Fibroblast of upper back skin (primary cell): Measurements from ENCODE around the gene SMTNL2.
"Not testable (repeated sequence)": the region's sequence is repeated elsewhere in the genome, so short reads cannot be mapped to it uniquely, and the experiment has no call there.

Experiments used
- DNase-seq: peaks from one replicate; pipeline ENCODE4 v3.0.0-alpha.2; 2013

SMTNL2 gene

DNA sequence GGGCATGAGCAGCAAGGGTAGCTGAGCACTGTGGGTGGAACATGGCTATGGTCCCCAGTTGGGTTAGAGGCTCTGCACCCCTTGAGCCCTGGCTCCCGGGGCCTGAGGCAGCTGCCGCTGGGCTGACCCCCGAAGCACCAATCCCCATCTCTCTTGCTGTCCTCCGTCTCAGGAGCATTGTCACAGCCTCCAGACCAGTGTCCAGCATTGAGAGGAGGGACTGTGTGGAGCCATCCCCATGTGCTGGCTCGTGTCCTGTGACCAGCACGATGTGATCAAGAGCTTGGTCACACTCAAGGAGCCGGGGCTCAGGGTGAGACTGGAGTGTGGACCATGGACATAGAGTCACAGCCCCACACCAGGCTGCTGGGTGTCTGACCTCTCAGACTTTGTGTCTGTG is 2.9 kb downstream of the SMTNL2 start:
- no peak for DNase-seq

- DNase-seq = no peak
Observed at GRCh38 chr17:4587803-4588202, 3.5 kb downstream of the SMTNL2 start.

DNA sequence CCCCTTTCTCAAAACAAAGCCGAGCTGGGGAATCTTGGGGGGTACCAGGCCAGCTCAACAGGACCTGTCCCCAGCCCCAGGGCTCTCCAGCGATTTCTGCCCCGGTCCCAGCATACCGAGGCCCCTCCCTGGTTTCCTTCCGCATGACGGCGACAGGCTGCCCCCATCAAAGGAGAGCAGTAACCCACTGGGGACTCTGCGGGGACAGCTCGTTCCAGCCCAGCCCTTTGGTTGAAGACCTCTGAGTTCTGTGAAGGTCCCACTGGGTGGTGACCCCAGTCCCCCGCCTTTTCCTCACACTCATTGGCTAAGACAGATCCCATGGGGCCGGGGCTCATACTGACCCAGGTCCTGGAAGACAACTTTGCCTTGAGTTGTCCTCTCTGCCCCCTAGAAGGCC is 4.1 kb downstream of the SMTNL2 start:
- no peak for DNase-seq

DNA sequence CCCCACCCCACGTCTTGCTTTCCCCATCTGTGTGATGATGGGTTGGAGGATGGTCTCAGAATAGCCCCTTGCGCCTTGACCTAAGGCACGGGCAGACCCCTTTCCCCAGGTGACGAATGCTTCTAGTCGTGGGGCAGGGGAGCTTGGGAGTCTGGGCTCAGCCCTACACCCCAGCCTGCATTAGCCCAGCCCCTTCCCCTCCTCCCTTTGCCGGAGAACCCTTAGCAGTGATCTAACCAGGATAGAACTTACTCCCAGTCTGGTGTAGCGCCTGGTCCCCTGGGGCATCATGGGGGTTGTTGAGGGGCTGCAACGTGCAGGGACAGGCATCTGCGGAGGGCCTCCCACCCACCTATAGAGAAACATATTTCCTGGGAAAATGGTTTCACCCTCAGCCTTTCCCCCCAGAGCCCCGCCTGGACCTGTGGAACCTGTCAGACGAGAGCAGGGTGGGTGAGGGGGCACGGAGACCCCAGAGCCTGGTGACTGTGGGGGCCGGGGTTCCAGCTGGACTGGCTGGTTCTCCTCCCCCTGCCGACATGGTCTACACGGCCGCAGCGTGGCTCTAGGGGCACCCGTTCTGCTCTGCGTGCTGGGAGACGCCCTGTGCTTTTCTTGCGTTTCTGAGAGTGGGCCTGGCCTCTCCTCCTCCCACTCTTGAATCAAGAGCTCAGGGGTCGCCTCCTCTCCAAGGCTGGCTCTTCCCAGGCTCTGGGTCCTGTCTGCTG is 4.7 kb downstream of the SMTNL2 start:
- no peak for DNase-seq

- DNase-seq = not testable (repeated sequence)
Observed at GRCh38 chr17:4590042-4590441, 5.7 kb downstream of the SMTNL2 start.

DNA sequence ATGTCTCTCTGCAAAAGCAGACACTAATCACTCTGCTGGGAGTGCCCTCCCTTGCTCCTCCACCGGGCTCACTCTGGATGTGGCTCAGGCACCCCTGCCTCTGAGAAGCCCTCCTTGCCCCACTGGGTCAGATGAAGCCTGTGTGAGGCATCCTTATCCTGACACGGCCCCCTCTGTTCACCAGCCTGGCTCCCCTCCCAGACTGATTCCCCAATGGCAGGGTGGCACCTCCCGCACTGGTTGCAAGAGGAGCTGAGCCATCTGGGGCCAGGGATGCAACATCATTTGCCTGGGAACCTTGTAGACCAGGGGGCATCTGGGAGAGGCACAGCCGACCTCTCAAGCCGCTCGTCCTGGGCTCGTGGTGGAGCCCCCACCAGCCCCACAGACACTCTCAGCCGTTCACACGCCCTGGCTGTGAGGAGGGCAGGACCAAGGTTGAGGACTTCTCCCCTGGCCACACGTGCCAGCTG is 6.7 kb downstream of the SMTNL2 start:
- no peak for DNase-seq

- DNase-seq = no peak
Observed at GRCh38 chr17:4591529-4591928, 7.2 kb downstream of the SMTNL2 start.

GRCh38 chr17:4592240-4593005 is 8.1 kb downstream of the SMTNL2 start:
- DNase-seq = no peak

DNA sequence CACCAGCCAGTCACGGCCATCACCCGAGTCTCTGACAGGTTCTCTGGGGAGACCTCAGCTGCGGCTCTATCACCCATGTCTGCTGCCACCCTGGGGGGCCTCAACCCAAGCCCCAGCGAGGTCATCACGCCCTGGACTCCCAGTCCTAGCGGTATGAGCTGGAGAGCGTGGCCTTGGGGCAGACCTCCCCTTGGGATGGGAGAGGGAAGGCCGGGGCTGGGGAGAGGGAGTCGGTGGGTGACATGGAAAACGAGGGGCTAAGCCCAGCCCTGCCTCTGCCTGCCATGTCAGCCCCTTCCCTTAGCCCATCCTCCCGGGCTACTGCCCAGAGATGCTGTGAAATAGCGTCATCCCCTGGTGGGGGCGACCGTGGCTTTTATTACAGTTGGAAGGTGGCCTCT is 8.7 kb downstream of the SMTNL2 start:
- DNase-seq = no peak

DNA sequence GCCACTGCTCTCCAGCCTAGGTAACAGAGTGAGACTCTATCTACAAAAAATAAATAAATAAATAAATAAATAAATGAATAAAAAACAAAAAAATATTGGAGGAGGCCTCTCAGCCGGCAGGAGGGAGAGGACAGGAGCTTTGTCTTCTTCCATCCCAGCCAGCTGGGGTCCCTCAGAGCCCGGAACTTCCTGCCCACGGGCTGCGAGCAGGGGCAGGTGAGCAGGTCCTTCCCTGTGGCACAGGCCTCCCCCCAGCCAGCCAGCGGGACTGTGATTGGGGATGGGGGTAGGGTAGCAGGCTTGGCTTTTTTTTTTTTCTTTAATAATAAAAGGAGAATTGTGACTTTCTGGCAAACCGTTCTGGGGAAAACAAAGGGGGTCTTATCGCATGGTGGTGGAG is 10.1 kb downstream of the SMTNL2 start:
- DNase-seq = no peak

- no peak for DNase-seq
Observed at GRCh38 chr17:4594931-4595684, 10.8 kb downstream of the SMTNL2 start.

GRCh38 chr17:4595685-4596342 is 11.5 kb downstream of the SMTNL2 start:
- not testable (repeated sequence) for DNase-seq

GRCh38 chr17:4596636-4597380 is 12.5 kb downstream of the SMTNL2 start:
- DNase-seq = no peak

GRCh38 chr17:4597975-4598374 is 13.6 kb downstream of the SMTNL2 start:
- DNase-seq = no peak

GRCh38 chr17:4598776-4599504 is 14.6 kb downstream of the SMTNL2 start:
- DNase-seq = peak; percentile 53

- DNase-seq = peak; percentile 76
Observed at GRCh38 chr17:4599505-4600281, 15.4 kb downstream of the SMTNL2 start.

- no peak for DNase-seq
Observed at GRCh38 chr17:4600563-4600962, 16.2 kb downstream of the SMTNL2 start.

- no peak for DNase-seq
Observed at GRCh38 chr17:4601326-4601725, 17.0 kb downstream of the SMTNL2 start.

DNA sequence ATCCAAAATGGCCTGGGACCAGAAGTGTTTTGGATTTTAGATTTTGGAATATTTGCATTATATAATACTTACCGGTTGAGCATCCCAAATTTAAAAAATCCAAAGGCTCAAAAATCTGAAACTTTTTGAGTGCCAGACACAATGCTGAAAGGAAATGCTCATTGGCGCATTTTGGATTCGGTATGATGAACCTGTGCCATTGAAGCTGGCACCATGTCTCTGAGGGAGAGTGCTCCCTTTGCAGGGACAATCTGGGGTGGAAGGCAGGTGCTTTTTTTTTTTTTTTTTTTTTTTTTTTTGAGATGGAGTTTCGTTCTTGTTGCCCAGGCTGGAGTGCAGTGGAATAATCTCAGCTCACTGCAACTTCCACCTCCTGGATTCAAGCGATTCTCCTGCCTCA is 17.7 kb downstream of the SMTNL2 start:
- no peak for DNase-seq

DNA sequence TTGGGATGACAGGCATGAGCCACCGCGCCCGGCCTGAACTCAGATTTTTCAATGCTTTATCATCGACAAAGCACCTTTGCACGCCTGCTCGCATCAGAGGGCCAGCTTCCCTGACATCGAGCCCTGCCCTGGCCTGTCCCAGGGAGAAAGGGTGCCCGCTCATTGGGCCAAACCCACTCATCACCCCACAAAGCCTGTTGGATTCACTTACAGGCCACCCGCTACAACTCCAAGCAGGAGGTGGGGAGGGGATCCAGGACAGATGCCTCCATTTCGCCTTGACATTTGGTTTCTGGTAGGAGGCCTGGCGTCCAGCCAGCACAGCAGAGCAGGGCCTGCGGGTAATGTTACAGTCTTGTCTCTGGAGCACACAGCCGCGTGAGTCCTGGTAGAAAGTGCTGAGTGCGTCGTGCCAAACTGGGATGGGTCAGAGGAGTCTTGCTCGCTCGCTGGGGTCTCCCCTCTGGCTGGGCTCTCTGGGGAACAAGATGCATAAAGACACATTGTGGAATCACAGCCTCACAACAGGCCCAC is 19.8 kb downstream of the SMTNL2 start:
- peak; percentile 77 for DNase-seq
